B cell (primary cell): ENCODE data around the gene USP12.

Experiments
- EZH2 ChIP-seq: IDR thresholded peaks from 2 replicates; pipeline ENCODE4 v1.6.1; 2012; ENCODE audit warnings: borderline replicate concordance, low read depth, mild to moderate bottlenecking, moderate library complexity, low read length; ENCODE audit not compliant: insufficient read depth, poor library complexity, severe bottlenecking
- TF ChIP-seq, protein P1 (sequence below): fragments of 200-600 bp; IDR thresholded peaks from one replicate; pipeline ENCODE4 v1.8.0; 2022; ENCODE audit warnings: antibody characterized with exemption, mild to moderate bottlenecking

DNA sequence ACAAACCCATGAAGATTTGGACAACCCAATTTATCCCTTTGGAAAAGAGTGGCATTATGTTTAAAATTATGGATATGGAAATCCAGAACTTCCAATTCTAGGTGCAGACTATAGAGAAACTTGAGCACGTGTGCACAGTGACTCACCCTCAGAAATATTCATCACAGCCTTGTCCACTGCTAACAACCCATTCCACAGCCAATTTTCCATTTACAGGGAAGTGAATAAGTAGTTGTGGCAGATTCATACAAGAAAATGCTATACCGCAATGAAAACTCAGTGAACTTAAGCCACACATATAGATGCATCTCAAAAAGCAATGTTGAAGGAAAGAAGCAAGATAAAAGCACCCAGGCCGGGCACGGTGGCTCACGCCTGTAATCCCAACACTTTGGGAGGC lies 133.3 kb downstream of the USP12 start:
- TF ChIP-seq, protein P1, sequence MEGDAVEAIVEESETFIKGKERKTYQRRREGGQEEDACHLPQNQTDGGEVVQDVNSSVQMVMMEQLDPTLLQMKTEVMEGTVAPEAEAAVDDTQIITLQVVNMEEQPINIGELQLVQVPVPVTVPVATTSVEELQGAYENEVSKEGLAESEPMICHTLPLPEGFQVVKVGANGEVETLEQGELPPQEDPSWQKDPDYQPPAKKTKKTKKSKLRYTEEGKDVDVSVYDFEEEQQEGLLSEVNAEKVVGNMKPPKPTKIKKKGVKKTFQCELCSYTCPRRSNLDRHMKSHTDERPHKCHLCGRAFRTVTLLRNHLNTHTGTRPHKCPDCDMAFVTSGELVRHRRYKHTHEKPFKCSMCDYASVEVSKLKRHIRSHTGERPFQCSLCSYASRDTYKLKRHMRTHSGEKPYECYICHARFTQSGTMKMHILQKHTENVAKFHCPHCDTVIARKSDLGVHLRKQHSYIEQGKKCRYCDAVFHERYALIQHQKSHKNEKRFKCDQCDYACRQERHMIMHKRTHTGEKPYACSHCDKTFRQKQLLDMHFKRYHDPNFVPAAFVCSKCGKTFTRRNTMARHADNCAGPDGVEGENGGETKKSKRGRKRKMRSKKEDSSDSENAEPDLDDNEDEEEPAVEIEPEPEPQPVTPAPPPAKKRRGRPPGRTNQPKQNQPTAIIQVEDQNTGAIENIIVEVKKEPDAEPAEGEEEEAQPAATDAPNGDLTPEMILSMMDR, result no peak
- TF ChIP-seq EZH2, result no peak
